LNCAP (cell line): ENCODE results near the gene PTPRD.

Source experiments
- TF ChIP-seq, protein P1 (sequence below): fragments of 450-650 bp; IDR thresholded peaks from 2 replicates; pipeline ENCODE4 v1.5.1; 2017; ENCODE audit warnings: mild to moderate bottlenecking

Gene PTPRD

DNA sequence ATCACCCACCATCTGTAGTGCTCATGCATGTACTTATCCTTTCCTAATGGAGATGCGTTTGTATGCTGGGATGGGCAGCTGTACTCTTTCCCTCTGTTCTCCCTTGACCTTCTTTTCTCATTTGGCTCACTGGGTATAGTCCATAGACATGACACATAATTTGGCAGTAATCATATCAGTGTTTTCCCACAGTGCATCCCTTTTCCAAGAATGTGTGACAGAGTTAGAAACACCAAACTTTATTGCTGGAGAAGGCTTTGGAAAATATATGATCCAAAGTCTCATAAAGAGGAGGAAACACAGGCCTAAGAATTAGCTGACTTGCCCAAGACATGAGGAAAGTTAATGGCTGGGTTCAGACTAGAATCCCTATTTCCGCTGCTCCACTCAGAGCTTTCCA, 1579.8 kb downstream of the PTPRD start:
- TF ChIP-seq, protein P1, sequence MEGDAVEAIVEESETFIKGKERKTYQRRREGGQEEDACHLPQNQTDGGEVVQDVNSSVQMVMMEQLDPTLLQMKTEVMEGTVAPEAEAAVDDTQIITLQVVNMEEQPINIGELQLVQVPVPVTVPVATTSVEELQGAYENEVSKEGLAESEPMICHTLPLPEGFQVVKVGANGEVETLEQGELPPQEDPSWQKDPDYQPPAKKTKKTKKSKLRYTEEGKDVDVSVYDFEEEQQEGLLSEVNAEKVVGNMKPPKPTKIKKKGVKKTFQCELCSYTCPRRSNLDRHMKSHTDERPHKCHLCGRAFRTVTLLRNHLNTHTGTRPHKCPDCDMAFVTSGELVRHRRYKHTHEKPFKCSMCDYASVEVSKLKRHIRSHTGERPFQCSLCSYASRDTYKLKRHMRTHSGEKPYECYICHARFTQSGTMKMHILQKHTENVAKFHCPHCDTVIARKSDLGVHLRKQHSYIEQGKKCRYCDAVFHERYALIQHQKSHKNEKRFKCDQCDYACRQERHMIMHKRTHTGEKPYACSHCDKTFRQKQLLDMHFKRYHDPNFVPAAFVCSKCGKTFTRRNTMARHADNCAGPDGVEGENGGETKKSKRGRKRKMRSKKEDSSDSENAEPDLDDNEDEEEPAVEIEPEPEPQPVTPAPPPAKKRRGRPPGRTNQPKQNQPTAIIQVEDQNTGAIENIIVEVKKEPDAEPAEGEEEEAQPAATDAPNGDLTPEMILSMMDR, result no peak

DNA sequence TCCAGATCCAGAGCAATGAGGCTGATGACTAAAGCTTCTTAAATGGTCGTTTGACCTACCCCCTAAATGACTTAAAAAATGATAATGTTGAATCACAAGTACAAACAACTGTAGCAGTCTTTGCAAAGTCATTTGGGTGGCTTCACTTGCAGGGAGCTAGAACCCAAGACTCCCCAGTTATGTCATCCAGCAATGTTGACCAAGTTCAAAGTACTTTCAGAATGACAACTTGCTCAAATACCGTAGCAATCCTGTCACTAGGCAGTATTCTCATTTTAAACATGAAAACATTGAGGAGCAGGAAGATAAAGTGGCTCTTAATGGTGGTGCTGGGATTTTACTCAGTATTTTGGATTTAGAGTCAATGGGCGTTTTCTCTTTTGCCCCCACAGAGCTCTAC, 1596.2 kb downstream of the PTPRD start:
- TF ChIP-seq, protein P1, result no peak

DNA sequence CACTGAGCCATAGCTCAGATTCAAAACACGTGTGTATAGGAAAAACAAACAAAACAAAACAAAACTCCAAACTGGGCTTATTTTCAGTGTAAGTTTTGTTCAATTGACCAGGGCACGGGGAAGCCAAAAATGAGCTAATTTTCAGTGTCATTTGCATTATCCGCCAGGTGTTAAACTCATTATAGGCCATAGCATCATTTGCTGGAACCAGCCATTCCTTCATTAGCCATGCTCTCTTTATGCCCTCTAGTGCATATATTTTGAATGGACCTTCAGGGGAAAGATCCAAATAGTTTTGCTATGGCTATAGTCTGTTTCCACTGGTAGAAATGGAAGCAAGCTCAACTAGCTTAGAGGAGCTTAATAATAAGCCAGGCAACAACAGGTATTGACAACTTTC, 1608.0 kb downstream of the PTPRD start:
- TF ChIP-seq, protein P1, result no peak

DNA sequence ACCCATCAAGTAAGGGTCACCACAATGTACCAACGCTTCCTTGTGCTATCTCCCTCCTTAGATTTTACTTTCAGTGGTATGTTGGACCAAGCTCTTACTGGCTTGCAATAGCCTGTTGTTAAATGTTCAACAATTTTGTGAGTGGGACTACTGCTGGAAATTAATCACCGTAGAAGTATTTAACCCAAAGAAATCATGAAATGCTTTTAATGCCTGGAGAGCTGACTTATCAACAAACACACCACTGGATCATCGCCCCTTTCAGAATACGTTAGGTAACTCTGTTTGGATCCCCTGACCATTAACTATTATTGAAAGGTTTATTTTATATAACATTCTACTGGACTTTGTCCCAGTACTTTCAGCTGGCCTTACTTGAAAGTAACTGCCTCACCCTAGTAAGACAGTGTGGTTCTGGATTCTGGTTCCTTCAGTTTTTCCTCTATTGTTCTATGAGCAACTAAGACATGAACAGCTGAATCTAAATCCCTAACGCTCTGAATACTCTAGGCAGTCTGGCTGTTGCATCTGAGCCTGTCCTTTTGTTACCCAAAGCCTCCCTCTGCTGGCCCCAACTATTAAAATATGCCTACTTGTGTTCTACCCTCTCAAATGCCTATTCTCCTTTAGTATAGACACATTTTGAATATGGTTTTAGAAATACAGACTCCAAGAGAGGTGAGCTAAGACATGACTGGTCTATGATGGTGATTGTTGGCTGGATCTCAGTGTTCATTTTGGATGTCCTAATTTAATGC, 1609.8 kb downstream of the PTPRD start:
- TF ChIP-seq, protein P1, result no peak

DNA sequence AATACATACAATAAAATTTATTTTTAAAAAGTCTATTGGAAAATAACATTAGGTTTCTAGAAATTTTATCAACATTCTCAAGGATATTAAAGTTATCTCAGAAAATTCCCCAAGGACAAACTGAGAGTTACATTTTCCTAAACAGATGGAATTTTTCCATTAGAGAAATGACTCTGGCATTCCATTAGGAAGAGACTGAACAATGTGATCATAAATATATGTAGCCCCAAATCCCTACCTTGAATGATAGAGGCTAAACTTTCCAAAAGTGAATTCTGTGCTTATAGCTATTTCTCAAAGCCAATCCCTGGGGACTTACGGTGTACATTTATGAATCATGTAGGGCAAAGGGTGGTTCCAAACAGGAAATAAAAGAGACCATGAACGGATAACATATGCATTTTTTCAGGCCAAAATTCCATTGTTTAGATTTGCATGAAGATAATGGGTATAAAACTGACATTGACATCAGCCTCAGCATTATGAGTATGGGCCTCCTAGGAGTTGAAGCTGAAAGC, 1632.2 kb downstream of the PTPRD start:
- TF ChIP-seq, protein P1, result no peak

DNA sequence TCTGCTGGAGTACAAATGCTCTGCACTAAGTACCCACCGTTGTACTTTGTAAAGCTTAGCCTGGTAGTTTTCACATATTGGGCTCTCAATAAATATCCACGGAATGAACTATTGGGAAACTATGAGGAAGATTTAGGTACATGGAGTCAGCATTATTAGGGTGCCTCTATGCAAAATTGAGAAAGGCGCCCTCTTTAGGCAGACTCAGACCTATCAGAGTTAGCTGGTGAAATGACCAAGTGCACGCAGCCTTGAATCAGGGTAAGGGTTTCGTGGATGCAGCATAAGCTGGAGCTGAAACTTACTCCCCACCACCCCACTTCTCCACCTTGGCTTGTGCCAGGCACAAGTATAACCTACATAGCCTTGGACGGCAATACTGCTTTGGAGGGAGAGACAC, 1634.5 kb downstream of the PTPRD start:
- TF ChIP-seq, protein P1, result no peak

DNA sequence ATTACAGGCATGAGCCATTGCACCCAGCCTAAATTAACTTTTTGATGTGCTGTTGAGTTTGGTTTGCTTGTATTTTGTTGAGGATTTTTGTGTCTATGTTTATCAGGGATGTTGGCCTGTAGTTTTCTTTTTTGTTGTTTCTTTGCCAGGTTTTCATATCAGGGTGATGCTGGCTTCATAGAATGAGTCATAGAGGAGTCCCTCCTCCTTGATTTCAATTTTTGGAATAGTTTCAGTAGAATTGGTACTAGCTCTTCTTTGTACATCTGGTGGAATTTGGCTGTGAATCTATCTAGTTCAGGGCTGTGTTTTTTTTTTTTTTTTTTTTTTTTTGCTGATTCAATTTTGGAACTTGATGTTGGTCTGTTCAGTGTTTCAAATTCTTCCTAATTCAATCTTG, 1648.9 kb downstream of the PTPRD start:
- TF ChIP-seq, protein P1, result no peak
